Endothelial cell of umbilical vein (primary cell): Measurements from ENCODE around the gene HHATL.
A peak's percentile ranks its signal among the peaks of the same experiment; 100 is the strongest.

ENCODE experiments used
- CTCF ChIP-seq, 2 donors: IDR thresholded peaks; 1 replicate in 1 of 2; 2 replicates in 1 of 2; pipeline ENCODE4 v1.5.1; 2011; ENCODE audit warnings: low read length in 2 of 2, mild to moderate bottlenecking in 2 of 2, moderate library complexity in 2 of 2, control low read depth in 1 of 2, inconsistent platforms in 1 of 2, low read depth in 1 of 2; ENCODE audit not compliant: insufficient read depth in 1 of 2; ENCODE audit errors: extremely low read depth in 1 of 2
- EZH2 ChIP-seq: IDR thresholded peaks from 2 replicates; pipeline ENCODE4 v1.6.1; 2012; ENCODE audit warnings: borderline replicate concordance, low read depth, mild to moderate bottlenecking, moderate library complexity, low read length, inconsistent platforms; ENCODE audit not compliant: severe bottlenecking
- FOS ChIP-seq: IDR thresholded peaks from 2 replicates; pipeline ENCODE4 v1.6.1; 2011; ENCODE audit warnings: mild to moderate bottlenecking, low read length, moderate library complexity, borderline replicate concordance; ENCODE audit not compliant: insufficient read depth
- JUN ChIP-seq: IDR thresholded peaks from 2 replicates; pipeline ENCODE4 v1.6.1; 2011; ENCODE audit warnings: borderline replicate concordance, low read depth; ENCODE audit not compliant: insufficient read length, insufficient read depth
- MAX ChIP-seq: IDR thresholded peaks from 2 replicates; pipeline ENCODE4 v1.6.1; 2011; ENCODE audit not compliant: insufficient read depth, insufficient read length
- MYC ChIP-seq: IDR thresholded peaks from one replicate; pipeline ENCODE4 v1.6.1; 2011; ENCODE audit warnings: mild to moderate bottlenecking, low read depth, low read length
- POLR2A ChIP-seq: IDR thresholded peaks from 2 replicates; pipeline ENCODE4 v1.6.1; 2012; ENCODE audit warnings: low read depth, mild to moderate bottlenecking, control low read depth, low read length
- POLR2AphosphoS5 ChIP-seq: IDR thresholded peaks from 2 replicates; pipeline ENCODE4 v1.6.1; 2012; ENCODE audit warnings: low read depth, mild to moderate bottlenecking, control low read depth, low read length, moderate library complexity; ENCODE audit not compliant: insufficient read depth

GRCh38 chr3:42655980-42656679, 46.5 kb downstream of the HHATL start:
- TF ChIP-seq CTCF (IDR thresholded peaks at IDR 0.05; ENCODE audit: extremely low read depth in 1 of 2, insufficient read depth in 1 of 2, low read depth in 1 of 2, low read length in 2 of 2), result no peak
- TF ChIP-seq POLR2AphosphoS5, result no peak
- no peak for TF ChIP-seq JUN
- no peak for TF ChIP-seq EZH2
- TF ChIP-seq POLR2A, result no peak
- TF ChIP-seq MYC, result no peak
- TF ChIP-seq MAX, result no peak
- TF ChIP-seq FOS, result peak; percentile 57
